Astrocyte of the spinal cord (primary cell): Measurements from ENCODE around the gene UBL7.

ENCODE experiments used
- DNase-seq: peaks from one replicate; pipeline ENCODE4 v3.0.0; 2011; ENCODE audit warnings: low read depth, low spot score
- H3K4me3 ChIP-seq: 2 replicates; pipeline ENCODE4 v1.5.1; 2011; ENCODE audit warnings: low read depth, mild to moderate bottlenecking, low read length, moderate library complexity
- CTCF ChIP-seq: IDR thresholded peaks from 2 replicates; pipeline ENCODE4 v1.5.1; 2012; ENCODE audit warnings: low read depth, mild to moderate bottlenecking, low read length, inconsistent platforms
- in situ Hi-C: cut with HindIII; loops from 2 replicates; pipeline ENCODE4 v1.10.0; 2017; ENCODE audit warnings: low sequenced_read_pairs

UBL7 gene

GRCh38 chr15:74432968-74433591, 27.9 kb downstream of the UBL7 start:
- in situ Hi-C loops = no loop called here
- peak overlapping the region; percentile 77 for H3K4me3 ChIP-seq
- DNase-seq = no peak
- no peak for TF ChIP-seq CTCF

GRCh38 chr15:74432271-74432967, 28.5 kb downstream of the UBL7 start:
- DNase-seq = no peak
- in situ Hi-C loops = no loop called here
- H3K4me3 ChIP-seq = peak overlapping the region; percentile 77
- no peak for TF ChIP-seq CTCF

- H3K4me3 ChIP-seq = peak overlapping the region; percentile 77
- in situ Hi-C loops = no loop called here
- no peak for DNase-seq
- no peak for TF ChIP-seq CTCF
These were observed 29.3 kb downstream of the UBL7 start for GRCh38 chr15:74431645-74432044.

- no peak for DNase-seq
- H3K4me3 ChIP-seq = peak overlapping the region; percentile 77
- in situ Hi-C loops = no loop called here
- no peak for TF ChIP-seq CTCF
These were observed 29.8 kb downstream of the UBL7 start for GRCh38 chr15:74431116-74431515.

GRCh38 chr15:74430510-74430951, 30.4 kb downstream of the UBL7 start:
- no peak for TF ChIP-seq CTCF
- H3K4me3 ChIP-seq = peak overlapping the region; percentile 77
- DNase-seq = no peak
- in situ Hi-C loops = no loop called here

GRCh38 chr15:74429781-74430400, 31.1 kb downstream of the UBL7 start:
- H3K4me3 ChIP-seq = no peak overlapping the region
- DNase-seq = no peak
- in situ Hi-C loops = no loop called here
- TF ChIP-seq CTCF = no peak
